K562 (cell line): ENCODE data around the gene XRCC5. TPM values are rescaled to one million over a fixed set of nuclear protein-coding genes. Genes with fewer than 3 reads are reported as not detected.
A peak's percentile ranks its signal among the peaks of the same experiment; 100 is the strongest.

Experiments
- ATAC-seq: fragments of 200-7000 bp; cut with Tn5 transposase; 3 replicates; pipeline ENCODE4 v1.9.1; 2020; ENCODE audit warnings: moderate library complexity
- BruUV-seq: library from RNA; stranded (reverse); fragments of 400-500 nt; replicated peaks from 2 replicates; lab custom pipeline; 2021; lab: Mats Ljungman, UMichigan
- CTCF ChIA-PET: fragments of 300-600 bp; formaldehyde crosslinking; extraction: SDS; loops from one replicate; lab custom pipeline; 2021; ENCODE audit warnings: low intra/inter-chr PET ratio; lab: Yijun Ruan, JAX
- POLR2A ChIA-PET: fragments of 300-600, 350-650 bp; sonication (Branson Sonifier 250); formaldehyde crosslinking; extraction: SDS; loops from one replicate; lab custom pipeline; 2021; ENCODE audit warnings: antibody characterized with exemption, inconsistent platforms; lab: Yijun Ruan, JAX
- DNase-seq, 4 experiments: peaks; one replicate each; pipeline versions ENCODE4 v3.0.0 to v3.0.0-alpha.2; 2011 to 2018; ENCODE audit warnings: low spot score in 3 of 4, mixed read lengths in 3 of 4; ENCODE audit errors: extremely low read depth in 1 of 4
- FAIRE-seq: peaks from 2 replicates; lab custom pipeline; 2011; peaks lifted over from hg19 to GRCh38; lab: Jason Lieb, UNC
- H2AFZ ChIP-seq: 2 replicates; pipeline ENCODE4 v1.6.0; 2011; ENCODE audit warnings: low read depth, low read length, control low read depth, inconsistent platforms
- H3K27ac ChIP-seq: fragments of 200-600 bp; 3 replicates; pipeline ENCODE4 v1.8.0; 2011; ENCODE audit warnings: low read depth, mild to moderate bottlenecking, control low read depth, inconsistent platforms, low read length, moderate library complexity, mixed read lengths; ENCODE audit errors: extremely low read depth
- H3K27me3 ChIP-seq, 2 experiments: fragments of 300-600 bp in 1 of 2; 2 replicates in 1 of 2; 3 replicates in 1 of 2; pipeline versions ENCODE4 v1.6.0 to v1.8.0; 2011; ENCODE audit warnings: inconsistent platforms in 2 of 2, low read length in 2 of 2, mild to moderate bottlenecking in 1 of 2, mixed read lengths in 1 of 2, moderate library complexity in 1 of 2; ENCODE audit not compliant: control insufficient read depth in 2 of 2, insufficient read depth in 2 of 2
- H3K36me3 ChIP-seq: fragments of 300-600 bp; 3 replicates; pipeline ENCODE4 v1.8.0; 2011; ENCODE audit warnings: mild to moderate bottlenecking, low read length, inconsistent platforms; ENCODE audit not compliant: control insufficient read depth, insufficient read depth
- H3K4me1 ChIP-seq, 2 experiments: fragments of 200-600 bp in 1 of 2; replicated peaks in 1 of 2; 2 replicates in 1 of 2; 3 replicates in 1 of 2; pipeline versions ENCODE4 v1.5.1 to v1.8.0; 2011; ENCODE audit warnings: inconsistent platforms in 2 of 2, low read length in 2 of 2, mild to moderate bottlenecking in 1 of 2, mixed read lengths in 1 of 2, moderate library complexity in 1 of 2; ENCODE audit not compliant: control insufficient read depth in 2 of 2, insufficient read depth in 2 of 2
- H3K4me2 ChIP-seq: 2 replicates; pipeline ENCODE4 v1.6.1; 2011; ENCODE audit warnings: low read length, control low read depth, inconsistent platforms, mixed read lengths; ENCODE audit not compliant: insufficient read depth
- H3K4me3 ChIP-seq: fragments of 200-600 bp; sonication (generic), shearing (Covaris generic); 2 replicates; pipeline ENCODE4 v1.5.1; 2016; ENCODE audit warnings: control low read depth, inconsistent platforms
- H3K79me2 ChIP-seq: fragments of 200-600 bp; 3 replicates; pipeline ENCODE4 v1.8.0; 2011; ENCODE audit warnings: low read length, inconsistent platforms; ENCODE audit not compliant: control insufficient read depth, insufficient read depth
- H3K9ac ChIP-seq, 2 experiments: 2 replicates each; pipeline versions ENCODE4 v1.6.0 to v1.6.1; 2011; ENCODE audit warnings: low read depth in 2 of 2, low read length in 2 of 2, control low read depth in 1 of 2, inconsistent platforms in 1 of 2, mild to moderate bottlenecking in 1 of 2, mixed read lengths in 1 of 2; ENCODE audit not compliant: insufficient read depth in 1 of 2
- H3K9me1 ChIP-seq: one replicate; pipeline ENCODE4 v1.6.0; 2011; ENCODE audit warnings: inconsistent platforms, mild to moderate bottlenecking, low read length, moderate library complexity; ENCODE audit not compliant: control insufficient read depth, insufficient read depth
- H3K9me3 ChIP-seq: replicated peaks from 2 replicates; pipeline ENCODE4 v1.5.1; 2011; ENCODE audit warnings: low read depth, low read length, inconsistent platforms; ENCODE audit not compliant: control insufficient read depth, insufficient read depth
- H4K20me1 ChIP-seq: replicated peaks from 2 replicates; pipeline ENCODE4 v1.6.1; 2011; ENCODE audit warnings: low read length, inconsistent platforms, mixed read lengths; ENCODE audit not compliant: control insufficient read depth, insufficient read depth
- NCOA6 ChIP-seq: fragments of 450-650 bp; IDR thresholded peaks from 2 replicates; pipeline ENCODE4 v1.6.1; 2017; ENCODE audit warnings: mild to moderate bottlenecking
- NFIC ChIP-seq: fragments of 450-650 bp; IDR thresholded peaks from 2 replicates; pipeline ENCODE4 v1.6.1; 2017; ENCODE audit warnings: mild to moderate bottlenecking, inconsistent platforms
- RNF219 ChIP-seq: fragments of 250-450 bp; sonication (Bioruptor Pico); IDR thresholded peaks from 2 replicates; pipeline ENCODE4 v1.5.0; 2022; ENCODE audit warnings: mild to moderate bottlenecking
- UBTF ChIP-seq, 2 experiments: IDR thresholded peaks; 2 replicates each; pipeline ENCODE4 v1.6.1; 2012; ENCODE audit warnings: improper control_type of control experiment in 2 of 2, low read depth in 2 of 2, low read length in 2 of 2, borderline replicate concordance in 1 of 2
- ZBTB17 ChIP-seq: fragments of 450-650 bp; formaldehyde crosslinking; IDR thresholded peaks from 2 replicates; pipeline ENCODE4 v1.4.0; 2020; ENCODE audit warnings: mild to moderate bottlenecking
- ZNF143 ChIP-seq: sonication (generic); formaldehyde crosslinking; IDR thresholded peaks from 2 replicates; pipeline ENCODE4 v1.9.0; 2022; ENCODE audit warnings: mild to moderate bottlenecking, missing genetic modification reagents
- WGBS: fragments of 100-300 bp; shearing (Covaris generic); methylation state at CpG from one replicate; pipeline ENCODE4 v1.1.6; 2016; ENCODE audit warnings: low coverage, mixed read lengths; ENCODE audit not compliant: insufficient coverage; ENCODE audit errors: missing lambda C conversion rate; 5-methylcytosine and 5-hydroxymethylcytosine counted together
- in situ Hi-C: fragments of 300-500 bp; cut with MboI; formaldehyde crosslinking; loops from 4 replicates; pipeline ENCODE4 v1.15.0; 2018; ENCODE audit warnings: inconsistent platforms, mixed read lengths
- intact Hi-C: fragments of 100-400 bp; cut with micrococcal nuclease; formaldehyde crosslinking; loops from 2 replicates; pipeline ENCODE4 v1.14.2; 2022
- polyA plus RNA-seq, 8 experiments: library from polyadenylated mRNA; depleted of rRNA in 4 of 8; stranded (reverse) in 5 of 8; unstranded in 3 of 8; fragments of >200 nt; fragmentation: Nextera tagmentation in 2 of 8; fragmentation: Illumina TruSeq in 1 of 8; extraction: Ambion mirVana in 2 of 8; extraction: Trizol in 1 of 8; gene quantifications; 2 replicates each; pipeline versions ENCODE4 v1.2.1 to v1.2.3, GENCODE V29; 2011 to 2014; ENCODE audit warnings: inconsistent platforms in 1 of 8, missing spikeins in 1 of 8
- total RNA-seq, 7 experiments: library from RNA; depleted of rRNA in 6 of 7; stranded (reverse); fragments of >200 nt in 6 of 7; fragmentation: Illumina TruSeq in 2 of 7; extraction: Trizol in 2 of 7; gene quantifications; 2 replicates each; pipeline versions ENCODE4 v1.2.1 to v1.2.3, GENCODE V29; 2011 to 2021; ENCODE audit warnings: low replicate concordance in 1 of 7
- TF ChIP-seq, protein P1 (sequence below): fragments of 150-350 bp; IDR thresholded peaks from 2 replicates; pipeline ENCODE4 v1.6.1; 2014; ENCODE audit warnings: low read depth, mild to moderate bottlenecking, low read length, borderline replicate concordance

XRCC5 gene
- total and polyA plus RNA-seq, 9 of the 15 experiments (the other 6 are each of a cell fraction or from before 2014, with no cell fraction given), result 168 to 551 (median 297) TPM

DNA sequence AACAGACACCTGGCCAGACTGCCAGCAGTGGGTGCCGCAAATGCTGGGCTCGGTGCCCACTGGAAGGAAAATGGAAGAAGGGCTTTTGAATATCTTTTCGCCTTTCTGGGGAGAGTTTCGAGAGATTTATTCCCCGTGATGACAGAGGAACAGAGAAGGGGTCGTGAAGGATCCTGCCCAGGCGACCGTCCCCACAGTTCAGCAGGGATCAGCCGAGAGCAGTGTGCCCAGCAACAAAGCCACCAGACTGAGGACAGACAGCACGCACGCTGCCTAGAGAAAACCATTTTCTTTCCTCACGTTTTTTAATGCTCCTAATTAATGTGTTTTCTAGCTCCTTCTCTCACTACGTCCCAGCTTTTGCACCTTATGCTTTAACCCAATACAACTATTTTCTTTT, 47.7 kb downstream of the XRCC5 start:
- TF ChIP-seq ZNF143 (CRISPR knock-in tag), result no peak
- peak; percentile 34; the same call in 1 of the 2 replicates for TF ChIP-seq NFIC
- Histone ChIP-seq H3K9me1 (no peaks in the 10 kb centered on the region), H3K27me3 (no peaks in the 10 kb centered on the region), H3K4me2 (no peak overlapping the region), H3K79me2 (peaks cover 11% of the 10 kb centered on the region; the same call in 2 of the 3 replicates), H3K4me1 (no peaks in the 10 kb centered on the region), H3K27ac (no peak overlapping the region), H3K9me3 (no peaks in the 10 kb centered on the region), H3K9ac (no peak overlapping the region), H3K4me3 (no peak overlapping the region), H3K36me3 (peaks cover 90% of the 10 kb centered on the region), H4K20me1 (no peaks in the 10 kb centered on the region), H2AFZ (no peak overlapping the region)
- no peak for FAIRE-seq
- ChIA-PET CTCF (no interaction called here), POLR2A (interaction anchor here (0.6 to 0.7 kb wide), 2 partner anchors 58 to 73 kb away, joined by 3 read pairs; no protein-coding TSS in a partner anchor)
- no TSS peak for BruUV-seq
- ATAC-seq, result no peak
- intact Hi-C loops, result no loop called here
- DNase-seq, result no peak
- WGBS, result 87% methylated on average over 10 of the region's 13 CpGs
- in situ Hi-C loops, result no loop called here

DNA sequence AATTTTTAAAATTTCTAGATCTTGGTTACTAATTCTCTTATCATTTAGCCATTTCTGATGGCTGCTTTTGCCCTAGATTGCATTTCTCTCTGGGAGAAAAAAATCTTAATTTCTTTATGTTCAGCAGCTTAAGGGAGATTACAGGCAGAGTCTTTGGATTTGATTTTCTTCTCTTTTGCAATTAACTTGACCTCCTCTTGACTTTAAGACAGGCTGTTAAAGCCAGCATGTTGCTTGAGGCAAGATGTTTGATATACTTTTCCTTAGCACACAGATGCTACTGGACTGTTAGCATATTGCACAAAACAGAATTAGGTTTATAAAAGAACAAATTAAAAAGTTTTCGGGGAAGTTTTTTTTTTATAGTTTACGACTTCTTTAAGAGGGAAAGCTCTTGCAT, 50.0 kb downstream of the XRCC5 start:
- no peak for FAIRE-seq
- H3K4me2 ChIP-seq, result no peak overlapping the region
- peaks cover 91% of the 10 kb centered on the region for H3K36me3 ChIP-seq
- no peaks in the 10 kb centered on the region for H3K4me1 ChIP-seq
- H2AFZ ChIP-seq, result no peak overlapping the region
- ATAC-seq, result no peak
- no peak overlapping the region for H3K27ac ChIP-seq
- H3K9ac ChIP-seq, result no peak overlapping the region
- in situ Hi-C loops (no loop called here), intact Hi-C loops (no loop called here)
- no CpG with 5 or more reads among the region's 2 CpGs for WGBS
- POLR2A ChIA-PET, result interaction anchor here (0.7 kb wide), 1 partner anchor 9 kb away, joined by 3 read pairs; no protein-coding TSS in a partner anchor
- no peaks in the 10 kb centered on the region for H3K27me3 ChIP-seq
- peaks cover 11% of the 10 kb centered on the region; the same call in 2 of the 3 replicates for H3K79me2 ChIP-seq
- H3K9me3 ChIP-seq, result no peaks in the 10 kb centered on the region
- no peaks in the 10 kb centered on the region for H4K20me1 ChIP-seq
- CTCF ChIA-PET, result no interaction called here
- H3K4me3 ChIP-seq, result no peak overlapping the region
- BruUV-seq, result no TSS peak
- no peaks in the 10 kb centered on the region for H3K9me1 ChIP-seq
- no peak for DNase-seq
- no peak for TF ChIP-seq NCOA6
- TF ChIP-seq RNF219, result no peak
- TF ChIP-seq, protein P1, sequence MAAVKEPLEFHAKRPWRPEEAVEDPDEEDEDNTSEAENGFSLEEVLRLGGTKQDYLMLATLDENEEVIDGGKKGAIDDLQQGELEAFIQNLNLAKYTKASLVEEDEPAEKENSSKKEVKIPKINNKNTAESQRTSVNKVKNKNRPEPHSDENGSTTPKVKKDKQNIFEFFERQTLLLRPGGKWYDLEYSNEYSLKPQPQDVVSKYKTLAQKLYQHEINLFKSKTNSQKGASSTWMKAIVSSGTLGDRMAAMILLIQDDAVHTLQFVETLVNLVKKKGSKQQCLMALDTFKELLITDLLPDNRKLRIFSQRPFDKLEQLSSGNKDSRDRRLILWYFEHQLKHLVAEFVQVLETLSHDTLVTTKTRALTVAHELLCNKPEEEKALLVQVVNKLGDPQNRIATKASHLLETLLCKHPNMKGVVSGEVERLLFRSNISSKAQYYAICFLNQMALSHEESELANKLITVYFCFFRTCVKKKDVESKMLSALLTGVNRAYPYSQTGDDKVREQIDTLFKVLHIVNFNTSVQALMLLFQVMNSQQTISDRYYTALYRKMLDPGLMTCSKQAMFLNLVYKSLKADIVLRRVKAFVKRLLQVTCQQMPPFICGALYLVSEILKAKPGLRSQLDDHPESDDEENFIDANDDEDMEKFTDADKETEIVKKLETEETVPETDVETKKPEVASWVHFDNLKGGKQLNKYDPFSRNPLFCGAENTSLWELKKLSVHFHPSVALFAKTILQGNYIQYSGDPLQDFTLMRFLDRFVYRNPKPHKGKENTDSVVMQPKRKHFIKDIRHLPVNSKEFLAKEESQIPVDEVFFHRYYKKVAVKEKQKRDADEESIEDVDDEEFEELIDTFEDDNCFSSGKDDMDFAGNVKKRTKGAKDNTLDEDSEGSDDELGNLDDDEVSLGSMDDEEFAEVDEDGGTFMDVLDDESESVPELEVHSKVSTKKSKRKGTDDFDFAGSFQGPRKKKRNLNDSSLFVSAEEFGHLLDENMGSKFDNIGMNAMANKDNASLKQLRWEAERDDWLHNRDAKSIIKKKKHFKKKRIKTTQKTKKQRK, result no peak
- no peak for TF ChIP-seq UBTF (IDR thresholded peaks at IDR 0.05; ENCODE audit: borderline replicate concordance in 1 of 2, low read depth in 2 of 2, low read length in 2 of 2)
- TF ChIP-seq ZBTB17 (CRISPR knock-in tag), result no peak
